ENCODE measurements around the gene RPF1. TPM values are rescaled to one million over a fixed set of nuclear protein-coding genes. Genes with fewer than 3 reads are reported as not detected.
A peak's percentile ranks its signal among the peaks of the same experiment; 100 is the strongest.

Gene RPF1, protein sequence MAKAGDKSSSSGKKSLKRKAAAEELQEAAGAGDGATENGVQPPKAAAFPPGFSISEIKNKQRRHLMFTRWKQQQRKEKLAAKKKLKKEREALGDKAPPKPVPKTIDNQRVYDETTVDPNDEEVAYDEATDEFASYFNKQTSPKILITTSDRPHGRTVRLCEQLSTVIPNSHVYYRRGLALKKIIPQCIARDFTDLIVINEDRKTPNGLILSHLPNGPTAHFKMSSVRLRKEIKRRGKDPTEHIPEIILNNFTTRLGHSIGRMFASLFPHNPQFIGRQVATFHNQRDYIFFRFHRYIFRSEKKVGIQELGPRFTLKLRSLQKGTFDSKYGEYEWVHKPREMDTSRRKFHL
- total RNA-seq (2013): 45.0 TPM
- 10 to 100 TPM; 11.9 to 25.4 (median 23.8) TPM for polyA plus RNA-seq
- polyA minus RNA-seq: 8.2 and 16.8 TPM in 2 replicates
- total RNA-seq: 14.0 to 44.4 (median 30.1) reads per million in 11 experiments

- Histone ChIP-seq H3K27me3 (ENCODE audit: control insufficient read depth in 2 of 2, insufficient read depth in 2 of 2, low read length in 2 of 2) (peaks cover 5 to 8% of the 10 kb centered on the region in 2 donors), H2AFZ (ENCODE audit: insufficient read depth, low read depth, low read length, poor library complexity, severe bottlenecking) (peak within 1 kb of the TSS; percentile 94), H3K4me1 (ENCODE audit: control insufficient read depth in 1 of 2, insufficient read depth in 2 of 2, low read length in 2 of 2) (peaks cover 18 to 30% of the 10 kb centered on the region in 2 donors), H3K4me3 (replicated peaks in 1 of 3; ENCODE audit: low read depth in 2 of 3, low read length in 3 of 3) (peak within 1 kb of the TSS; percentile 84 to 95 (median 92)), H3K79me2 (ENCODE audit: insufficient read depth, low read length) (peaks cover 53% of the 10 kb centered on the region), H3K4me2 (replicated peaks; ENCODE audit: extremely low read depth, low read length, poor library complexity, severe bottlenecking) (peak within 1 kb of the TSS; percentile 77), H3K27ac (ENCODE audit: low read depth in 1 of 2, low read length in 2 of 2) (peak within 1 kb of the TSS; percentile 90 to 91), H3K9ac (ENCODE audit: insufficient read depth, low read length, poor library complexity, severe bottlenecking) (peak within 1 kb of the TSS; percentile 84), H4K20me1 (ENCODE audit: insufficient read depth, low read length) (peaks cover 16% of the 10 kb centered on the region), H3K36me3 (replicated peaks in 1 of 2; ENCODE audit: control insufficient read depth in 1 of 2, insufficient read depth in 2 of 2, low read length in 2 of 2) (peaks cover 14 to 29% of the 10 kb centered on the region in 2 donors), H3K9me3 (replicated peaks in 1 of 2; ENCODE audit: control insufficient read depth in 1 of 2, insufficient read depth in 1 of 2, low read length in 2 of 2) (no peaks in the 10 kb centered on the region)
- peaks cover 4 to 24% (median 13%) of the 10 kb centered on the region in 3 donors for H3K27me3 Mint-ChIP-seq (ENCODE audit: low read depth in 3 of 3)
- H3K36me3 Mint-ChIP-seq: peaks cover 31 to 34% of the 10 kb centered on the region in 2 donors
- H3K4me3 Mint-ChIP-seq: peak within 1 kb of the TSS; percentile 98 to 99
- peaks cover 9 to 20% (median 13%) of the 10 kb centered on the region in 7 donors for H3K9me3 Mint-ChIP-seq
- peak; percentile 61 to 76 (median 76) for DNase-seq
- peak within 1 kb of the TSS; percentile 95 to 99 (median 98) for H3K27ac Mint-ChIP-seq
- H3K4me1 Mint-ChIP-seq: peaks cover 34% of the 10 kb centered on the region
- intact Hi-C loops (cut with micrococcal nuclease): no loop called here
- TF ChIP-seq CTCF (IDR thresholded peaks at IDR 0.05): no peak
- WGBS (ENCODE audit: insufficient coverage): 2% methylated on average over 46 of the region's 51 CpGs
Observed at GRCh38 chr1:84478876-84479868, at the start of gene RPF1. RPF1 (plus strand) TSS chr1:84479266; CDS start chr1:84479282, 16 bp downstream.

DNA sequence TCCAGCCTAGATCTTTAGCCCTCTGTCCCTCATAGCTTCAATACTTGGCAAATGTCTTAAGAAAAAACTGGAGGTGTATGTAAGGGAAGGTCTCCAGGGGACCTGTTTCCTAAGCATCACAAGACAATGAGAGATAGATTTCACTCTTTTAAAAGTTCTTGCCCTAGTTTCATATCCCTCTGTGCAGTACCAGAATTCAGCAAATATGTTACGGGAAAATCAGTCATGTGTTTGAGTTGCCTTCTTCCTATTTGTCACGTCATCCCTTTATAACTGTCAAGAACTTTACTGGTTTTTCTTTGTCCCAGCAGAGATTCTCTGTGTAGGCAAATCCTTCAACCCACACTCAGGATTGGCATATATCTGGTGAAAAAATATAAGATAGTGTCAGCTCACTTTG lies 48.5 kb upstream of the RPF1 start:
- H3K27ac Mint-ChIP-seq: peak overlapping the region in 6 of 7 donors; percentile 19 to 81 (median 64)
- peaks cover 26% of the 10 kb centered on the region for H3K4me1 Mint-ChIP-seq
- DNase-seq: peak in 1 of 3 donors; percentile 25
- Histone ChIP-seq H3K9me3 (replicated peaks in 1 of 2; ENCODE audit: control insufficient read depth in 1 of 2, insufficient read depth in 1 of 2, low read length in 2 of 2) (no peaks in the 10 kb centered on the region), H3K27me3 (ENCODE audit: control insufficient read depth in 2 of 2, insufficient read depth in 2 of 2, low read length in 2 of 2) (no peaks in the 10 kb centered on the region), H3K27ac (ENCODE audit: low read depth in 1 of 2, low read length in 2 of 2) (peak overlapping the region in 1 of 2 donors; percentile 14), H3K9ac (ENCODE audit: insufficient read depth, low read length, poor library complexity, severe bottlenecking) (no peak overlapping the region), H3K4me2 (replicated peaks; ENCODE audit: extremely low read depth, low read length, poor library complexity, severe bottlenecking) (no peak overlapping the region), H2AFZ (ENCODE audit: insufficient read depth, low read depth, low read length, poor library complexity, severe bottlenecking) (peak overlapping the region; percentile 57), H3K79me2 (ENCODE audit: insufficient read depth, low read length) (no peaks in the 10 kb centered on the region), H3K4me1 (ENCODE audit: control insufficient read depth in 1 of 2, insufficient read depth in 2 of 2, low read length in 2 of 2) (peaks cover 36 to 43% of the 10 kb centered on the region in 2 donors), H3K4me3 (replicated peaks in 1 of 3; ENCODE audit: low read depth in 2 of 3, low read length in 3 of 3) (no peak overlapping the region), H3K36me3 (replicated peaks in 1 of 2; ENCODE audit: control insufficient read depth in 1 of 2, insufficient read depth in 2 of 2, low read length in 2 of 2) (no peaks in the 10 kb centered on the region), H4K20me1 (ENCODE audit: insufficient read depth, low read length) (no peaks in the 10 kb centered on the region)
- intact Hi-C loops (cut with micrococcal nuclease): loop anchor here in 1 of 2 donors (10.0 kb wide), 1 partner anchor 144 kb away; the partner anchor contains the start of gene CTBS
- no peak for TF ChIP-seq CTCF (IDR thresholded peaks at IDR 0.05)
- H3K27me3 Mint-ChIP-seq (ENCODE audit: low read depth in 3 of 3): peaks cover 0 to 3% (median 0%) of the 10 kb centered on the region in 3 donors
- no peak overlapping the region for H3K4me3 Mint-ChIP-seq
- peaks cover 0 to 1% of the 10 kb centered on the region in 2 donors for H3K36me3 Mint-ChIP-seq
- WGBS (ENCODE audit: insufficient coverage): 0% methylated on average over 1 of the region's 2 CpGs
- H3K9me3 Mint-ChIP-seq: peaks cover 0 to 8% (median 4%) of the 10 kb centered on the region in 7 donors
